Liver (tissue), 9 donors: ENCODE results near the gene MARK2. TPM values are rescaled to one million over a fixed set of nuclear protein-coding genes. Genes with fewer than 3 reads are reported as not detected.

ENCODE experiments used
- DNase-seq: peaks from one replicate; pipeline ENCODE4 v3.0.0-alpha.2; 2017; ENCODE audit warnings: low spot score
- H3K27ac ChIP-seq, 2 donors: one replicate each; pipeline ENCODE4 v1.7.0; 2013; ENCODE audit warnings: inconsistent platforms in 2 of 2, low read length in 2 of 2, control low read depth in 1 of 2, low read depth in 1 of 2, mild to moderate bottlenecking in 1 of 2
- H3K27me3 ChIP-seq, 4 donors: one replicate each; pipeline versions ENCODE4 v1.6.1 to v1.7.0; 2013; ENCODE audit warnings: low read length in 3 of 4, inconsistent platforms in 1 of 4, mild to moderate bottlenecking in 1 of 4, moderate library complexity in 1 of 4; ENCODE audit not compliant: control insufficient read depth in 4 of 4, insufficient read depth in 4 of 4
- H3K36me3 ChIP-seq, 4 donors: one replicate each; pipeline versions ENCODE4 v1.6.1 to v1.7.0; 2013; ENCODE audit warnings: low read length in 3 of 4, mild to moderate bottlenecking in 3 of 4, low read depth in 1 of 4, moderate library complexity in 1 of 4; ENCODE audit not compliant: control insufficient read depth in 4 of 4, insufficient read depth in 3 of 4
- H3K4me1 ChIP-seq, 4 donors: one replicate each; pipeline versions ENCODE4 v1.6.1 to v1.7.0; 2013; ENCODE audit warnings: low read length in 3 of 4, mild to moderate bottlenecking in 3 of 4, moderate library complexity in 1 of 4; ENCODE audit not compliant: control insufficient read depth in 4 of 4, insufficient read depth in 4 of 4
- H3K4me3 ChIP-seq, 3 donors: one replicate each; pipeline versions ENCODE4 v1.6.1 to v1.7.0; 2013; ENCODE audit warnings: low read length in 3 of 3, control low read depth in 1 of 3, low read depth in 1 of 3, mild to moderate bottlenecking in 1 of 3
- H3K9ac ChIP-seq, 2 donors: one replicate each; pipeline ENCODE4 v1.7.0; 2013; ENCODE audit warnings: low read length in 2 of 2, mild to moderate bottlenecking in 2 of 2, moderate library complexity in 2 of 2, control low read depth in 1 of 2, low read depth in 1 of 2
- H3K9me3 ChIP-seq, 4 donors: one replicate each; pipeline versions ENCODE4 v1.6.1 to v1.7.0; 2013; ENCODE audit warnings: low read length in 3 of 4; ENCODE audit not compliant: control insufficient read depth in 4 of 4
- CTCF ChIP-seq: fragments of 150-350 bp; IDR thresholded peaks from 2 replicates; pipeline ENCODE4 v1.5.1; 2017; ENCODE audit warnings: improper control_type of control experiment, low read depth, low read length; ENCODE audit not compliant: missing input control
- FOXA2 ChIP-seq: IDR thresholded peaks from 2 replicates; pipeline ENCODE4 v1.6.1; 2016; ENCODE audit warnings: antibody characterized with exemption
- GABPA ChIP-seq, 2 donors: IDR thresholded peaks in 1 of 2; conservative IDR thresholded peaks in 1 of 2; 2 replicates each; pipeline ENCODE4 v1.6.1; 2016; ENCODE audit warnings: antibody characterized with exemption in 2 of 2, mild to moderate bottlenecking in 1 of 2, moderate library complexity in 1 of 2
- HNF4A ChIP-seq, 2 donors: conservative IDR thresholded peaks; 2 replicates each; pipeline ENCODE4 v1.6.1; 2016; ENCODE audit warnings: antibody characterized with exemption in 2 of 2, mild to moderate bottlenecking in 2 of 2
- HNF4G ChIP-seq: IDR thresholded peaks from 2 replicates; pipeline ENCODE4 v1.6.1; 2016; ENCODE audit warnings: antibody characterized with exemption
- JUND ChIP-seq, 2 donors: IDR thresholded peaks; 2 replicates each; pipeline ENCODE4 v1.6.1; 2016; ENCODE audit warnings: antibody characterized with exemption in 2 of 2
- MAX ChIP-seq: IDR thresholded peaks from 2 replicates; pipeline ENCODE4 v1.6.1; 2016; ENCODE audit warnings: antibody characterized with exemption
- NR2F2 ChIP-seq: IDR thresholded peaks from 2 replicates; pipeline ENCODE4 v1.6.1; 2016; ENCODE audit warnings: antibody characterized with exemption
- RAD21 ChIP-seq, 2 donors: IDR thresholded peaks; 2 replicates each; pipeline ENCODE4 v1.6.1; 2016; ENCODE audit warnings: antibody characterized with exemption in 2 of 2, mild to moderate bottlenecking in 2 of 2
- REST ChIP-seq: IDR thresholded peaks from 2 replicates; pipeline ENCODE4 v1.6.1; 2016; ENCODE audit warnings: antibody characterized with exemption, mild to moderate bottlenecking
- RXRA ChIP-seq, 2 donors: IDR thresholded peaks; 2 replicates each; pipeline ENCODE4 v1.6.1; 2017 to 2018; ENCODE audit warnings: antibody characterized with exemption in 2 of 2, mild to moderate bottlenecking in 1 of 2
- WGBS: extraction: QIAGEN DNeasy Blood & Tissue Kit; methylation state at CpG from one replicate; pipeline ENCODE4 v1.1.7; 2013; 5-methylcytosine and 5-hydroxymethylcytosine counted together
- polyA plus RNA-seq, 2 donors: library from polyadenylated mRNA; stranded (reverse) in 1 of 2; unstranded in 1 of 2; fragments of 200-250 nt in 1 of 2; fragments of >200 nt in 1 of 2; fragmentation: Nextera tagmentation in 1 of 2; extraction: Ambion mirVana in 1 of 2; gene quantifications; one replicate each; pipeline versions ENCODE4 v1.2.1 to v1.2.3, GENCODE V29; 2013 to 2015
- total RNA-seq, 2 donors: library from RNA; depleted of rRNA; stranded (reverse); fragments of >200 nt; gene quantifications; one replicate each; pipeline ENCODE4 v1.2.3, GENCODE V29; 2014
- TF ChIP-seq, protein P1 (sequence below): IDR thresholded peaks from 2 replicates; pipeline ENCODE4 v1.6.1; 2016; ENCODE audit warnings: antibody characterized with exemption
- TF ChIP-seq, protein P2 (sequence below): IDR thresholded peaks from 2 replicates; pipeline ENCODE4 v1.6.1; 2016; ENCODE audit warnings: antibody characterized with exemption
- donor health status: healthy.
- donor health status: healthy.
- donor health status: healthy.
- donor health status: healthy.
- donor health status: healthy.

Gene MARK2
- total and polyA plus RNA-seq, 4 donors: 3.4 to 11.6 (median 8.0) TPM

GRCh38 chr11:63911440-63911839 lies 72.5 kb downstream of the MARK2 start:
- 76% methylated on average over 8 of the region's 8 CpGs for whole genome bisulfite sequencing
- Histone ChIP-seq H3K27me3 (peaks cover 0 to 3% (median 0%) of the 10 kb centered on the region in 4 donors), H3K9ac (no peak overlapping the region), H3K27ac (no peak overlapping the region), H3K4me1 (peaks cover 3 to 8% (median 6%) of the 10 kb centered on the region in 4 donors), H3K36me3 (peaks cover 7 to 18% (median 12%) of the 10 kb centered on the region in 4 donors), H3K9me3 (no peaks in the 10 kb centered on the region), H3K4me3 (no peak overlapping the region)
- TF ChIP-seq NR2F2: peak; percentile 77
- no peak for TF ChIP-seq HNF4G
- no peak for DNase-seq

GRCh38 chr11:63911876-63912275 lies 73.0 kb downstream of the MARK2 start:
- DNase-seq: no peak
- Histone ChIP-seq H3K9me3 (no peaks in the 10 kb centered on the region), H3K27me3 (peaks cover 0 to 3% (median 0%) of the 10 kb centered on the region in 4 donors), H3K4me3 (no peak overlapping the region), H3K4me1 (peaks cover 6 to 11% (median 9%) of the 10 kb centered on the region in 4 donors), H3K9ac (no peak overlapping the region), H3K36me3 (peaks cover 7 to 17% (median 12%) of the 10 kb centered on the region in 4 donors), H3K27ac (no peak overlapping the region)
- TF ChIP-seq MAX (no peak), HNF4G (no peak), REST (no peak), GABPA (IDR thresholded peaks at IDR 0.05 in 1 of 2, conservative IDR thresholded peaks at IDR 0.05 in 1 of 2) (no peak), JUND (IDR thresholded peaks at IDR 0.05) (no peak), FOXA2 (no peak), RAD21 (IDR thresholded peaks at IDR 0.05) (no peak), HNF4A (conservative IDR thresholded peaks at IDR 0.05) (no peak), CTCF (no peak), RXRA (IDR thresholded peaks at IDR 0.05) (no peak)
- TF ChIP-seq, protein P1, sequence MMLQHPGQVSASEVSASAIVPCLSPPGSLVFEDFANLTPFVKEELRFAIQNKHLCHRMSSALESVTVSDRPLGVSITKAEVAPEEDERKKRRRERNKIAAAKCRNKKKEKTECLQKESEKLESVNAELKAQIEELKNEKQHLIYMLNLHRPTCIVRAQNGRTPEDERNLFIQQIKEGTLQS: no peak
- TF ChIP-seq, protein P2, sequence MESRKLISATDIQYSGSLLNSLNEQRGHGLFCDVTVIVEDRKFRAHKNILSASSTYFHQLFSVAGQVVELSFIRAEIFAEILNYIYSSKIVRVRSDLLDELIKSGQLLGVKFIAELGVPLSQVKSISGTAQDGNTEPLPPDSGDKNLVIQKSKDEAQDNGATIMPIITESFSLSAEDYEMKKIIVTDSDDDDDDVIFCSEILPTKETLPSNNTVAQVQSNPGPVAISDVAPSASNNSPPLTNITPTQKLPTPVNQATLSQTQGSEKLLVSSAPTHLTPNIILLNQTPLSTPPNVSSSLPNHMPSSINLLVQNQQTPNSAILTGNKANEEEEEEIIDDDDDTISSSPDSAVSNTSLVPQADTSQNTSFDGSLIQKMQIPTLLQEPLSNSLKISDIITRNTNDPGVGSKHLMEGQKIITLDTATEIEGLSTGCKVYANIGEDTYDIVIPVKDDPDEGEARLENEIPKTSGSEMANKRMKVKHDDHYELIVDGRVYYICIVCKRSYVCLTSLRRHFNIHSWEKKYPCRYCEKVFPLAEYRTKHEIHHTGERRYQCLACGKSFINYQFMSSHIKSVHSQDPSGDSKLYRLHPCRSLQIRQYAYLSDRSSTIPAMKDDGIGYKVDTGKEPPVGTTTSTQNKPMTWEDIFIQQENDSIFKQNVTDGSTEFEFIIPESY: no peak
- 93% methylated on average over 22 of the region's 22 CpGs for WGBS
